Activated naive CD4-positive, alpha-beta T cell treated with anti-CD3 and anti-CD28 coated beads, Interleukin-2, amount 50 U/mL, for 16 hours (primary cell): Measurements from ENCODE around the gene GSC2.

Experiments
- DNase-seq: peaks from one replicate; pipeline ENCODE4 v3.0.0-alpha.2; 2020

The GSC2 gene

DNA sequence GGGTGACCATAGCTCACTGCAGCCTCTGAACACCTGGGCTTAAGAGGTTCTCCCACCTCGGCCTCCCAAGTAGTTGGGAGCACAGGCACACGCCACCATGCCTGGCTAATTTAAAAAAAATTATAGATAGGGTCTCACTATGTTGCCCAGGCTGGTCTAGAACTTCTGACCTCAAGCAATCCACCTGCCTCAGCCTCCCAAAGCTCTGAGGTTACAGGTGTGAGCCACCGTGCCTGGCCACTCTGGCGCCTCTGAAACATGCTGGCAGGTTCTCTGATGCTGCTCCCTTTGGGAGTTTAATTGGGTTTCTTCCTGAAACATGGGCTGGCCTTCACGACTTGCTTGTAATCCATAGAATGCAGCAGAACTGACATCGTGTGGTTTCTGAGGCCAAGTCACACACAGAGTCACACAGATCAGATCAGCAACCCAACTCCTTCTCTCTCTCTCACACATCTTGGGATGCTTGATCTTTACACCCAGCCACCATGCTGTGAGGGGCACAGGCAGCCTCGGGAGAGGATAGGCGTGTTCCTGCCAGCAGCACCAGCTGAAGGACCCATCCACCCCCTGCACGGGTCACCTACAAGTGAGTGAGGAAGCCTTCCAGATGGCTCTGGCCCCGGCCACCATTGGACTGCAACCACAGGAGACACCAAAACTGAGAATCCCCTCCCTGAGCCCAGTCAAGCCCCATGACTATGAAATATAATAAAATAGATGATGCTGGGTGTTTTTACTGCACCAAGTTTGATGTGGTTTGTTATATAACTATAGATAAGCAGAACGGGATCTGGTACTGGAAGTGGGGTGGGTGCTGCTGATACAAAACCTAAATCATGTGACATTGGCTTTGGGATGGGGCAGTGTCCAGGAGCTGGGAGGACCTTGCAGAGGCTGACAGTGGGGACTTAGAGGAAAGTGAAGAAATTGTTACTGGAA lies 3.1 kb upstream of the GSC2 start:
- no peak for DNase-seq

DNA sequence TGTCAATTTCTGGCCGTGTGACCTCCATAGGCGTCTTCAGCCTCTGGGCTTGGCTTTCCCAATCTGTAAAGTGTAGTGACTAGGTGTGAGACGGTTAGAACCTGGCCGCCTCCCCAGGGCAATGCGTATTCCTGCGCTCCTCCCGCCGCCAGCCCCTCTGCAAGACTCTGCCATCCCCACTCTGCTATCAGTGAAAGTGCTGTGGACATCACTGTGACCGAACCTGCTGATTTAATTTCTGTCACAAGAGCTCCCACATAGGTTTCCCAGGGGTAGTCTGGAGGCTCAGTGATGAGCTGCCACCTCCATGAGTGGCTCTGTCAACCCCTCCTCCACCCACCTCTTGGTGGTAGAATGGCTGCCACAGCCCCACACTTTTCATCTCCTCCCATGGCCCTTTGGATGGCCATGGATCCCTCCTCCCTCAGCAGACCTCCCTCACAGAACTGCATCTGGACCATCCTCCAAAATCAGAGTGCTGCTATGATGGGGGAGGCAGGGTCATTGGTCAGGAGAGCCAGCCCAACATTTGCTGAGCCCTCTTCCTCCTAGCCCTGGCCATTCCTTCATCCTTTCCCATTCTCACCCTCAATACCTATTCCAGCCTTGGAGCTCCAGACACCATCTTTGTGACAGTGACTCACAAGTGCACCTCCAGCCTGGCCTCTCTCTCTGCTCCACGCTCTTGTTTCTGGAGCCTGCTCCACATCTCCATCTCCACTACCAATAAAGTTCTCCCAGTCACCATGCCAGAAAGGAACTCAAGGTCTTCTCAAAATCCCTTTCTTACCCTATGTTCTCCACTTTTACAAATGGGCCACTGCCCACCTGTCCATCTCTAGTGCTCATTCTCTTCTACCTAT lies 1.5 kb upstream of the GSC2 start:
- no peak for DNase-seq

DNA sequence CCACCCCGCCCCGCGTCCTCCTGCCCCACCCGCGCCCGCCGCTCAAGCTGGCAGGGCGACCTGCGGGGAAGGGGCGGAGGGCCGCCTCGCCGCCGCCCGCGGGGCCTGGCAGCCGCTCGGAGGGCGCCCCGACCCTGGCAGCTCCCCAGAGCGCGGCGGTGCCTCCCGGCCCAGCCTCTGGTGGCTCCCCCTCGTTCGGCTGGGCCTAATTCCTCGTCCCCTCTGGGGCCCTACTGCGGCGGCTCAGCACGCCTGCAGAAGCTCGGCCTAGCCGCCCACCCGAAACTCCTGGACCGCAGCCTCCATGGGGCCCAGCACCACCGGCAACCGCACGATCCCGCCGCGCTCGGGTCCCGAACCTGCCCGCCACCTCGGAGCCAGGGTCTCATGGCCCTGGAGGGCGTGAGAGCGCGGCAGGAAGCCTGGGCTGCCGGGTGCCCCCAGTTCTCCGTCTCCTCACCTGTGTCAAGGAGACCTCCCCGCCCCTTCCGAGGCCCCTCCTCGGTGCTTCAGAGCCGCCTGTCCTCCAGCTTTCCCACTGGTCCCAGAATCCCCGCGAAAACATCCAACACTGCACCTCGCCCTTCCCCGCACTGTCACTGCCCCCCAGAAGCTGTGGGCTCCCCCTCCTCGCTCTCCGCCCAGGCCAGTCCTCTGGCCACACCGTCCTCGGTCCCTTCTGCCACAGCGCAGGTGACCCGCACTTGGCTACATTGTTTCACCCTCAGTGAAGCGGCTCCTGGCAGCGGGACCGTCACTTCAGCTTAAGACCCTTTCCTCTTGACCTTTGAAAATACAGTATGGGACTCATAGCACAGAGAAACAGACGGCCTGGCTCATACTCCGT lies 613 bp upstream of the GSC2 start:
- DNase-seq: no peak

DNA sequence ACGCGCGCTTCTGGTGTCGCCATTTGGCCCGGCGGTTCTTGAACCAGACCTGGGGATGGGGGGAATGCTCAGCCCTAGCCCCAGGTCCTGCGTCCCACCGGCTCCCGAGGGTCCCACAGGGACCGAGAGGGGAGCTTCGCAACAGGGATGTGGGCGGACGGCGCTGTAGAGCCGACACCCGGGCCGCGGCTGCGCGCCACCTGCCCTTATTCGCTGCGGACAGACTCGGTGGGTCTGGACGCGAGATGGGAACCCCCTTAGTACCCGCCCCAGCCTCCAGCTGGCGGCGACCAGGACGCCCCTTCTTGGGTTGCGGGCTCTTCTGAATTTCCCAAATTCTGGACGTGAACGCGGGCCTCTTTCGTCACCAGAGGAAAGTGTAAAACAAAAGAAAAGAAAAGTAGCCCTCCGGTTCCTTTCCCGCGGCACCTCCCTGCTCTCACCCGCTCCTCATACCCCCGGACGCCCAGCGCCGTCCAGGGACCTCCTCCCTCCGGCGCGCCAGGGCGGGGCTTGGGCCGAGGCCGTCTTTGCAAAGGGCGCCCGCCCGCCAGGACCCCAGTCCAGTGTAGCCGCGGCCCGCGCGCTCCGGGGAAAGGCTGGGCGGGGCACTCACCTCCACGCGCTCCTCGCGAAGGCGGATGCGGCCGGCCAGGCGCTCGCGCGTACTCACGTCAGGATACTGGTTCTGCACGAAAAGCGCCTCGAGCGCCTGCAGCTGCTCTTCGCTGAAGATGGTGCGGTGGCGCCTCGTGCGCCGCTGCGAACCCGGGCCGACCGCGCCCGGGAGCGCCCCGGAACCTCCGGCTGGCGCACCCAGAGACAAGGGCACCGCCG lies 827 bp downstream of the GSC2 start:
- DNase-seq: peak; percentile 38

DNA sequence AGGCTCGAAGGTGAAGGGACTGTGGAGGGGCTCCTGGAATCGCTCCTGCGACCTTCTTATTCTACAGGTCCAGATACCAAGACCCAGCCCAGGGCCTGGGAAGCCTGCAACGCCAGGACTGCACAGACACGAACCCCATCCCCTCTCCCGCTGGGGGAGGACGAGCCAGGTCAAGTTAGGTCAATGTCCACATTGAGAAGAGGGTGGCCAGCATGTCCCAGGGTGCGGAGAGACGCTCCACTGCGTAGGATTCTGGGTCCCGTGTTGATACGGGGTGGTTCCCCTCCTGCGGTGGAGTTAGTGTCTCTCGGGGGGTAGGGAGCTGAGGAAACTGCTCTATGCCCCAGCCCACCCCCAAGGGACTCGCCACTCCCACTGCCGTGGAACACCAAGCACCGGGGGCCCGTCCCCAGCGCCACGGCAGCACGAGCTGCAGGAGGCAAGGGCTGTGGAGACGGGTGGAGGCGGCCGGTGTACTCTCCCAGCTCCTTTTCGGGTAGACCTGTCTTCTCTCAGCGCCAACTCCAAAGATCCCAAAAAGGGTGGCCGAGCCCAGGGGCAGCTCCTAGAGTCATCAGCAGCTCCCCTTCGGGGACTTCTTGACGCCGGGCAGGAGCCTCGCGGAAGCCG lies 1.6 kb downstream of the GSC2 start:
- no peak for DNase-seq

DNA sequence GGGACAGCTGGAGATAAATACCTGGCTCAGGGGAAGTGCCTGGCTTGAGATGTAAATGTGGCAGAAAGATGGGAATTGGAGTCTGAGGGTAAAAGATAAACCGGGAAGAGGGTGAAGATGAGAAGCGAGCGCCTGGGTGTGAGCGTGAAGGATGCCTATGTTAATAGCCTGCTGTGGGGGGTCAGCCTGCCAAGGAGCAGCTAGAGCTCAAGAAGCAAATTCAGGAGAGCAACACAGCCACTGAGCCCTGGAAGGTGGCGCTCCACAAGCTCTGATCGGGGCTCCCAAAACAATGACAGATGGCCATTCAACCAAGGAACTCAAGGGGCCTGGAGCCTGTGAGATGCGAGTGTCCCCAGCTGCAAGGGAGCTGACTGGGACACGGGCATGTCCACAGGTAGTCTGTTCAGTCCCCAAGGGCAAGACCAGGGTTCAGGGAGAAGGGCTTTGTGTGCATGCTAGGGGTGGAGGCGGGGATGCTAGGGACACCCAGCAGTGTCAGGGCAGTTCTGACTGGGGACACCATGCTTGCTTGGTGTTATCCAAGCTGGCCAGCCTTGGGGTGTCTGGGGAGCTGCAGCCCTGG lies 2.8 kb downstream of the GSC2 start:
- DNase-seq: no peak

DNA sequence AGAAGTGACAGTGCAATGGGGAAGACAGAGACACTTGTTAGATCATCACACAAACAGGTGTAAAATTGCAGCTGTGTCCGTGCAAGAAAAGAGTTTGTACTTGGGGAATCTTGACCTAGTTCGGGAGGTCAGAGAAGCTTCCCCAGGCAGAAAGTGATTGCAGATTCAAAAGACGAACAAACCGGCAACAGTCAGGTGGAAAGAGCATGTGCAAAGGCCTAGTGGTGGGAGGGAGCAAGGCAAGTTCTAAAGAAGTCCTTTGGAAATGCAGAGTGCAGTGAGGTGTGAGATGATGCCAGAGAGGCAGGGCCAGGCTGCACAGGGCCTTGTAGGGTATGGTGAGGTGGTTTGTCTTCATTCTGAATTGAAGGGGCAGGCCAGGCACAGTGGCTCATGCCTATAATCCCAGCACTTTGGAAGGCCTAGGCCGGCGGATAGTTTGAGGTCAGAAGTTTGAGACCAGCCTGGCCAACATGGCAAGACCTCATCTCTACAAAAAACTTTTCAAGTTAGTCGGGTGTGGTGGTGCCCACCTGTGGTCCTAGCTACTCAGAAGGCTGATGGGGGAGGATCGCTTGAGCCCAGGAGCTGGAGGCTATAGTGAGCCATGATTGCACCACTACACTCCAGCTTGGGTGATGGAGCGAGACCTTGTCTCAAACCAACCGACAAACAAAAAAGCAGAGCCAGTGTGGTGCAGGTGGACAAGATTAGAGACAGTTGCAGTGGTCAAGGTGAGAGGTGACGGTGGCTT lies 3.7 kb downstream of the GSC2 start:
- DNase-seq: no peak

DNA sequence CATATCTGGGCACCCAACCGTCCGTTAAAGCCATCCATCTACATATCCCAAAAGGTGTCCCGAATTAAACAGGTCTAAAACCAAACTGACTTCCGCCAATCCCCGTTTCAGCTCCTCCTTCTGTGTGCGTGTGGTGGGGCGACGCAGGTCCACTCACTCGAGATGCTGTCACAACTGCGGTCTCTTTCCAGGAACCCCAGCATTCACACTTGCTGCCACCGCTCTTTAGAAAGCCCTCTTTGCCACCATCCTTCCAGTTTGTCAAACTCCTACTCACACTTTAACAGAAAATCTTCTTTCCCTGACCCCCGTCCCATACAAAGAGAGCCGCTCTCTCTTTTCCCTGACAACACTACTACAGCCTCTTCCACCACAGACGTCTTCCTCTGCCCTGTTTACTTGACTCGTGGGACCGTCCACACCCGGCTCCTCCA lies 6.1 kb downstream of the GSC2 start:
- no peak for DNase-seq

DNA sequence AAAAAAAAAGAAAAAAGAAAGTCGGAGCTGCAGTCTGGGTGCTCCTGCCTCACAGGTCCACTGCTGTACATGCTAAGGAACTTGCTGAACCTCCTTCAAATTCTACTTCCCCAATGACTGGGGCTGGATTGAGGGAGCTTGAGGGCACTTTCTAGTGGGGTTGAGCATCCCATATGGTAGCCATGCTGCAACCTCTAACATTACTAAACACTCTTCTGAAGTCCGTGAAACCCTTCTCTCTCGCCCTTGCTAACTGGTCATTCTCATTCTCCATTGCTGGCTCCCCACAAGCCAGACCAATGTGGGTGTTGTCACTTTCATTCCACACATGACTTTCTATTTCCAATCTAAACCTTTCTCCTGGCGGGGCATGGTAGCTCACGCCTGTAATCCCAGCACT lies 6.9 kb downstream of the GSC2 start:
- no peak for DNase-seq

DNA sequence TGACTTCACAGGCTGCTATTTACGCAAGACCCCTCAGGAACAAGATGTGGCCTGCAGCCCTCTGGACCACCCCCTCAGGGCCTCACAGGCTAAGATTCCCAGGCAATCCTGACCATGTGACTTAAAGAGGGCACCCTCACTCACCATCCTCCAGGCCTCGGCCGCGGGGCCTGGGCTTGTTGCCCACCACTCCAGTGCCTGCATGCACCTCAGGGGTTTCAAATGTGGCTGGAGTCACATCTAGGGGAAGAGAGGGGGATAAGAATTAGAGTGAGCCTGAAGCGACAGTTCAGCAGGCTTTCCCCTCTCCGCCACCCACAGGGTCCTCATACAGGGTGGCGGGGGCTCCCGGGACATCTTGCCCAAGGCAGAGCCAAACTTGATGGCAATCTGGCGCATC lies 7.7 kb downstream of the GSC2 start:
- no peak for DNase-seq

DNA sequence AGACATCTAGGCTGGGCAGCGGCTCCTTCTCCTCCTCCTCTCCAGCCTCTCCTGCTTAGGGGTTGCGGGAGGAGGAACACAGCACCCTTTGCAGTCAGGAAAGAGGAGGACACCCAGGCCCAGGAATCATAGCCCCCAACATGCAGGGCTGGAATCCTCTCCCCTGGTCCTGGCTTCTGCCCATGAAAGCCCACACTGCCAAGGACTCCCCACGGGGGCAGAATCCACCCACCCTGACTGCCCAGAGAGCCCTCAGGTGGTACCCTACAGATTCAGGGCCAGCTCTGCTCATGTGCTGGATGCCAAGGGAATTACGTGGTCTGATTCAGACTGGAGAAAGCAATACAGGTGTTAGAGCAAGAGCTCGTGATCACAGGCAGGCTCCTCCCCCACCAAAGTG lies 10.1 kb downstream of the GSC2 start:
- no peak for DNase-seq

DNA sequence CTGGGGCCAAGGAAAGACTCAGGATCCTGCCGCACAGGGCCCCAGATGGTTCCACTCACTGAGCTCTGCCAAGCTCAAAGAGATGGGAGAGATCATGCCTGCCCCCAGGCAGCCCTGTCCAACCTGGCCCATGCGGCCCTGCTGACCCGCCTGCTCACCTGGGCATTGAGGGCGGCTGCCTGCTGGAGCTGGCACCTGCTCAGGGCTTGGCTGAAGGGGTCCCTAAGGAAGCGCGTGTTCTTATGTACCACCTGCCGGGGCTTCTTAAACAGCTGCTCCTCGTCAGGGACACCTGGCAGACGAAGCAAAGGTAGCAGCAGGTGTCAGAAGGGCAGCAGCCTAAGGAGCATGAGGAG lies 11.1 kb downstream of the GSC2 start:
- no peak for DNase-seq

DNA sequence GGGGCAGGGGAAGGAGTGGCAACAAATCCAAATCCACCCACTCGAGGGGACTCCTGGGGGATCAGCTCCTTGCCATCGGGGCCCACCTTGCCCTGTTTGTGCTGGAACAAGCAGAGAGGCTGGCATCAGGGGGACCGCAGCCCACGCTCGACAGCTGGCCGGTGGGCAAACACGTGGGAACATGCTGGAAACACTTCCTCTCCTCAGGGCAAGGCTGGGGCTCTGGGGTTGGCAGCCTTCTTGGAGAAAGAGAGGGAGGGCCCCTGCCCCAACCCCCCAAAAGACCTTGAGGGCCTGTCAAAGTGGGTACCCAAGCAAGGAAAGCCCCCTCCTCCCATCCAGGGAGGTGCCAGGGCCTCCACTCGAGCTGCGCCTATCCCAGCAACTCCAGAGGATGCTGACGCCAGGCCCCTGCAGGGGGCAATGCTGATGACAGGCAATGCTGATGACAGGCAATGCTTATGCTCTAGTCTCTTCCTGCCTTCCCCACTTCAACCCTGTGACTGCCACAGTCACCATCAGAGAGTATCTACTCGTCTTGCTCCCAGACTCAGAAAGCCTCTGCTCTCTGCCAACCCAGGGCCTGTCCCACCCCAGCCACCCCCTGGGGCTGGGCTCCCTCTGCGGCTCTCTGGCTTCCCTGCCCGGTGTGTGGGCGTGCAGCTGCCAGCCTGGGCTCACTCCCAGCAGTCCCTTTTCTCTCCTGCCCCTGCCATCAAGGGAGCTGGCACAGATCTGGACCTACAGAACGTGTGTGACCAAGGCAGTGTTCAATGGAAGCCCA lies 11.7 kb downstream of the GSC2 start:
- no peak for DNase-seq

DNA sequence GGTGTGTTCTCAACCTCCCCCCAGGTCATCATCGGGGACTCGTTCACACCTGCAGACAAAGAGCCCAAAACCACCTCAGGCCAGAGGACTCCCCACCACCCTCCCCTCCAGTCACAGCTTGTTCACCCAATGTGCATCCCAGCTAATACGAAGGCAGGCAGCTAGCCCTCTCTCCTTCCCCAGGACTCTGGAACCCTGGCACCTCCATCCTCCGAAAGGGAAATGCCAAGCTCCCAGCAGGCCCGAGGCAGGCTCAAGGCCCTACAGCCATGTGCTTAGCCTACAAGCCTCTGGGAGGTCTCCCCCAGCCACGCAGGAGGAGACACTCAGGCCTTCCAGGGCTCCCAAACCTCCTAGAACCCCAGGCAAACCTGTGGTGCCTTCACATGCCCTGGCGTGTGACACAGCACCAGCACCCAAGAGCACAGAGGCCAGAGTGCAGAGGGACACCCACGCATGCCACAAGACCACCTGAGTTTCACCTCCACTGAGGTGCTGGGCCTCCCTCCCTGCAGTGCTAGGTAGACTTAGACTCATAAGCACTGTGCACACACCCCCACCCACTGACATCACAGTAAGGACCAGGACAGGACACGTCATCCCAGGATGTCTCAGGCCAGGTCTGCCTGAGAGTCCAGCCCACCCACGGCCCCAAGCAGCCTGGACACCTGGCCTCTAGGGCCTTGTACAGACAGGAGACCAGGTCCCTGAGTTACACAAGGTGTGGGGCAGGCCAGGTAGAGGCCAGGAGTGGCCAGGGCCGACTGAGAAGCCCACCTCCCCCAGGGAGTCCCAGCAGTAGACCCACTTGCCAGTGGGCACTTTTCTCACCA lies 12.5 kb downstream of the GSC2 start:
- no peak for DNase-seq

DNA sequence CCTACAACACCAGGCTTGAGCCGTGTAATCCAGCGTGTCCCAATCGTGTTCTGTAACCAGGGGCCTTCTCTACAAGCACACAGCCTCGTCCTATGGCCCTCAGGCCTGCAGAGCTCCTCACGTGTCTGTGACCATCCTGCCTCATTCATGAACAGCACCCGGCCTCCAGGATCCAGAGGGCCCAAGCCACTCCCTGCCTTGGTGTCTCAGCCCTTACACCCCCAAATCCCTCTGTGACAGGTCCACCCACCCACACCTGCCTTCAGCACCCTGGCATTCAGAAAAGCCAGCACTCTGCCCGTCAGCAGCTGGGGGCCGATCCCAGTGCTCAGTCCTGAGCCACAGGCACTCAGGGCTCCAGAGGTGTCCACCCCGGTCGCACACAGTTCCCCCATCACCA lies 13.2 kb downstream of the GSC2 start:
- DNase-seq: no peak

DNA sequence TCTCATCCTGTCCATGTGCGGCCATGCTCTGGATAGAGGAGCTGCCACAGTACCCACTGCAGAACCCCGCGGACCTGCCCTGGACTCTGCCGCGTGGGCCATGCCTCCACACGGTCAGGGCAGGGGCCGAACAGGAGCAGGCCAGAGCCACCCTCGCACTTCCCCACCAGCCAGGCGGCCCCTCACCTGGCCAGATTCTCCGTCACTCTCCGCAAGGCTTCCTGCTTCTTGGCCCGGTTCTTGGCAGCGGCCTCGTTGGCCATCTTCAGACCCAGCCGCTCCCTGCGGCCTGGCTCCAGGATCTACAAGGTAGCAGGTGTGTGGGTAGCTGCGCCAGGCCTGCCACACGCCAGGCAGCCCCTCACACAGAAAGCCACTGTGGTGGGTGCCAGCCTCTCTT lies 15.2 kb downstream of the GSC2 start:
- no peak for DNase-seq

DNA sequence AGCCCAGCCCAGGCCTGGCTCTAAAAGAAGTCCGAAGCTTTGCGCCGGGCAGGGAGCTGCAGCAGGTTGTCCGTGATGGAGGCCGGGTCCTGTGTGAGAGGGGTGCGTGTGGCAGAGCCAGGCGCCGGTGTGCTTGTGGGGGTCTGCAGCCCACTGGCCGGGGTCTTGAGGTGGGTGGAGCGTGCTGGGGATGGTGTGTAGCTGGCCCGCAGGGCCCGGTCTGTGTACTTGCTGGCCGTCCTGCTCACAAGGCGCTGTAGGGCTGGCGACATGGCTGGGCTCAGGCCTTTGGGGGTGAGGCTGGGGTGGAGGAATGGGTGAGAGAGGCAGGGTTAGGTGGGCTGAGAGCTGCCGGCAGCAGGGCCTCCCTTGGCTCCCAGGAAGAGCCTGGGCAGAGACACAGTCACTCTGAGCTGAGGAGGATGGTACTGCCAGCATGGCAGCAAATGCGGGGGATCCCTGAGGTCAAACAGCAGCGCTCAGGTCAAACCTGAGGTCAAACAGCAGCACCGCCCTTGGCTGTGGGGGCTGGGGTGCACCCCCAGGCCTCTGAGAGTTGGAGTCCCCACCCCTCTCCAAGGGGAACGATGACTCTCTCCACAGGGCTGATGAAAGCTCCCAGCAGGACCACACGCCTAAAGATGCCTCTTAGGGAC lies 15.8 kb downstream of the GSC2 start:
- no peak for DNase-seq

DNA sequence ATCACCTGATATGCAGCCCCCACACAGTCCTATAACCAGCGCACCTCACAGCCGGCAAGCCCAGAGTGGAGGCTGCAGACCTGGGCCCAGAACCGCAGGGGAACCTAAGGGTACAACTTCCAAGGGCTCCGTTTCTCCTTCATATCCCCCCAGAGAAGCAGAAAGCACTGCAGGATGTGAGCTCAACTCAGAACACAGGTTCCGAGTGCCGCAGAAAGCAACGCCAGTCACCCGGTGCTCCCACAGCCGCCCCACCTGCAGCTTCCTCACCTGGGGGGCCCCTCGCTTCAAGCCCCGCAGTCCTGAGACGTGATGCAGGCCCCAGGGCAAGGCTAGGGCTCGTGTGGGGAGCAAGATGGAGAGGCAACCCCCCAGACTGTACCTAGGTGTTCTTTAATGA lies 16.5 kb downstream of the GSC2 start:
- DNase-seq: no peak
